Mesodermal cell (in vitro differentiated cells): ENCODE measurements around the gene ZKSCAN8.

Experiments used
- H3K27ac ChIP-seq: 2 replicates; pipeline ENCODE4 v1.7.0; 2013; ENCODE audit warnings: mild to moderate bottlenecking, low read depth, low read length, moderate library complexity; ENCODE audit not compliant: severe bottlenecking
- H3K36me3 ChIP-seq: 2 replicates; pipeline ENCODE4 v1.7.1; 2013; ENCODE audit warnings: mild to moderate bottlenecking, low read length, moderate library complexity; ENCODE audit not compliant: control insufficient read depth, insufficient read depth
- H3K4me1 ChIP-seq: one replicate; pipeline ENCODE4 v1.7.1; 2013; ENCODE audit warnings: mild to moderate bottlenecking, low read length; ENCODE audit not compliant: insufficient read depth, control insufficient read depth, poor library complexity, severe bottlenecking
- H3K4me3 ChIP-seq: 2 replicates; pipeline ENCODE4 v1.7.0; 2013; ENCODE audit warnings: low read length, control low read depth, mild to moderate bottlenecking; ENCODE audit not compliant: insufficient read depth, poor library complexity, severe bottlenecking; ENCODE audit errors: extremely low read depth
- H3K9me3 ChIP-seq: 2 replicates; pipeline ENCODE4 v1.7.1; 2013; ENCODE audit warnings: mild to moderate bottlenecking, low read length, moderate library complexity; ENCODE audit not compliant: control insufficient read depth
- WGBS, 2 experiments: methylation state at CpG; one replicate each; pipeline ENCODE4 v1.1.5; 2013; ENCODE audit warnings: missing lambda C conversion rate in 2 of 2; ENCODE audit not compliant: insufficient coverage in 2 of 2; 5-methylcytosine and 5-hydroxymethylcytosine counted together

The ZKSCAN8 gene

GRCh38 chr6:28165563-28165962, 23.9 kb downstream of the ZKSCAN8 start:
- no peaks in the 10 kb centered on the region for H3K36me3 ChIP-seq
- WGBS, 2 experiments: no CpG with 5 or more reads among the region's 1 CpG

GRCh38 chr6:28167068-28167467, 25.4 kb downstream of the ZKSCAN8 start:
- WGBS, 2 experiments: no CpG with 5 or more reads among the region's 4 CpGs
- Histone ChIP-seq H3K9me3 (peaks cover 3% of the 10 kb centered on the region), H3K4me3 (no peak overlapping the region), H3K36me3 (no peaks in the 10 kb centered on the region), H3K27ac (peak overlapping the region; percentile 64), H3K4me1 (peaks cover 6% of the 10 kb centered on the region)

More at GRCh38 chr6:28165563-28165962, 23.9 kb downstream of the ZKSCAN8 start:
- Histone ChIP-seq H3K4me1 (peaks cover 6% of the 10 kb centered on the region), H3K27ac (no peak overlapping the region), H3K9me3 (peaks cover 3% of the 10 kb centered on the region), H3K4me3 (no peak overlapping the region)

- Histone ChIP-seq H3K4me1 (peaks cover 6% of the 10 kb centered on the region), H3K9me3 (peaks cover 3% of the 10 kb centered on the region)
- 82% methylated on average over 1 of the region's 1 CpG; no CpG with 5 or more reads in 1 of the 2 experiments for WGBS, 2 experiments
Measured at GRCh38 chr6:28167926-28168325, 26.2 kb downstream of the ZKSCAN8 start.

GRCh38 chr6:28171271-28171670, 29.6 kb downstream of the ZKSCAN8 start:
- no peak overlapping the region for H3K4me3 ChIP-seq
- 71 to 93% methylated on average over 2 of the region's 2 CpGs for WGBS, 2 experiments
- no peak overlapping the region for H3K27ac ChIP-seq
- peaks cover 6% of the 10 kb centered on the region for H3K4me1 ChIP-seq
- peaks cover 3% of the 10 kb centered on the region for H3K9me3 ChIP-seq
- no peaks in the 10 kb centered on the region for H3K36me3 ChIP-seq

More at GRCh38 chr6:28167926-28168325, 26.2 kb downstream of the ZKSCAN8 start:
- no peak overlapping the region for H3K4me3 ChIP-seq
- no peak overlapping the region for H3K27ac ChIP-seq
- H3K36me3 ChIP-seq: no peaks in the 10 kb centered on the region

- H3K27ac ChIP-seq: no peak overlapping the region
- H3K36me3 ChIP-seq: no peaks in the 10 kb centered on the region
- no CpG with 5 or more reads among the region's 2 CpGs for WGBS, 2 experiments
Measured at GRCh38 chr6:28172006-28172405, 30.3 kb downstream of the ZKSCAN8 start.

GRCh38 chr6:28176373-28176772, 34.7 kb downstream of the ZKSCAN8 start:
- H3K36me3 ChIP-seq: no peaks in the 10 kb centered on the region
- no peaks in the 10 kb centered on the region for H3K9me3 ChIP-seq

More at GRCh38 chr6:28172006-28172405, 30.3 kb downstream of the ZKSCAN8 start:
- Histone ChIP-seq H3K9me3 (no peaks in the 10 kb centered on the region), H3K4me1 (peaks cover 6% of the 10 kb centered on the region), H3K4me3 (no peak overlapping the region)

GRCh38 chr6:28182255-28182654, 40.6 kb downstream of the ZKSCAN8 start:
- 40% methylated on average over 1 of the region's 1 CpG; no CpG with 5 or more reads in 1 of the 2 experiments for WGBS, 2 experiments
- Histone ChIP-seq H3K4me1 (no peaks in the 10 kb centered on the region), H3K36me3 (no peaks in the 10 kb centered on the region), H3K27ac (no peak overlapping the region), H3K9me3 (peaks cover 7% of the 10 kb centered on the region), H3K4me3 (no peak overlapping the region)

More at GRCh38 chr6:28176373-28176772, 34.7 kb downstream of the ZKSCAN8 start:
- H3K27ac ChIP-seq: no peak overlapping the region
- H3K4me1 ChIP-seq: no peaks in the 10 kb centered on the region
- whole genome bisulfite sequencing, 2 experiments: 86% methylated on average over 1 of the region's 1 CpG; no CpG with 5 or more reads in 1 of the 2 experiments
- H3K4me3 ChIP-seq: no peak overlapping the region

GRCh38 chr6:28188111-28188979, 46.7 kb downstream of the ZKSCAN8 start:
- Histone ChIP-seq H3K36me3 (no peaks in the 10 kb centered on the region), H3K9me3 (peaks cover 31% of the 10 kb centered on the region), H3K4me1 (no peaks in the 10 kb centered on the region), H3K27ac (no peak overlapping the region), H3K4me3 (no peak overlapping the region)
- WGBS, 2 experiments: 75% methylated on average over 3 of the region's 6 CpGs; no CpG with 5 or more reads in 1 of the 2 experiments

GRCh38 chr6:28200020-28200419, 58.3 kb downstream of the ZKSCAN8 start:
- Histone ChIP-seq H3K4me1 (no peaks in the 10 kb centered on the region), H3K36me3 (no peaks in the 10 kb centered on the region), H3K27ac (no peak overlapping the region), H3K9me3 (peaks cover 7% of the 10 kb centered on the region), H3K4me3 (no peak overlapping the region)
- WGBS, 2 experiments: no CpG with 5 or more reads among the region's 1 CpG

- no peak overlapping the region for H3K27ac ChIP-seq
- peaks cover 6% of the 10 kb centered on the region for H3K9me3 ChIP-seq
- H3K4me1 ChIP-seq: no peaks in the 10 kb centered on the region
- no peaks in the 10 kb centered on the region for H3K36me3 ChIP-seq
- 17% methylated on average over 1 of the region's 4 CpGs; no CpG with 5 or more reads in 1 of the 2 experiments for WGBS, 2 experiments
- H3K4me3 ChIP-seq: no peak overlapping the region
Measured at GRCh38 chr6:28203201-28203600, 61.5 kb downstream of the ZKSCAN8 start.

GRCh38 chr6:28205879-28206278, 64.2 kb downstream of the ZKSCAN8 start:
- Histone ChIP-seq H3K36me3 (no peaks in the 10 kb centered on the region), H3K27ac (no peak overlapping the region), H3K9me3 (peaks cover 6% of the 10 kb centered on the region), H3K4me3 (no peak overlapping the region), H3K4me1 (no peaks in the 10 kb centered on the region)
- WGBS, 2 experiments: 80% methylated on average over 1 of the region's 1 CpG; no CpG with 5 or more reads in 1 of the 2 experiments
